T-helper 1 cell treated with Interleukin-12 subunit alpha and Interleukin-12 subunit beta and Interleukin-4 antibody, amounts not matched to agents 30 ng/mL and 1 ng/mL, for 36 hours (primary cell): ENCODE measurements around the gene MED15. TPM values are rescaled to one million over a fixed set of nuclear protein-coding genes. Genes with fewer than 3 reads are reported as not detected.
"Not testable (repeated sequence)": the region's sequence is repeated elsewhere in the genome, so short reads cannot be mapped to it uniquely, and the experiment has no call there.

ENCODE experiments used
- intact Hi-C: fragments of 100-400 bp; cut with micrococcal nuclease; formaldehyde crosslinking; loops from one replicate; pipeline ENCODE4 v1.15.1; 2024
- total RNA-seq: library from RNA; stranded (reverse); gene quantifications from 2 replicates; pipeline ENCODE4 v1.2.3, GENCODE V29; 2022

Gene MED15, protein sequence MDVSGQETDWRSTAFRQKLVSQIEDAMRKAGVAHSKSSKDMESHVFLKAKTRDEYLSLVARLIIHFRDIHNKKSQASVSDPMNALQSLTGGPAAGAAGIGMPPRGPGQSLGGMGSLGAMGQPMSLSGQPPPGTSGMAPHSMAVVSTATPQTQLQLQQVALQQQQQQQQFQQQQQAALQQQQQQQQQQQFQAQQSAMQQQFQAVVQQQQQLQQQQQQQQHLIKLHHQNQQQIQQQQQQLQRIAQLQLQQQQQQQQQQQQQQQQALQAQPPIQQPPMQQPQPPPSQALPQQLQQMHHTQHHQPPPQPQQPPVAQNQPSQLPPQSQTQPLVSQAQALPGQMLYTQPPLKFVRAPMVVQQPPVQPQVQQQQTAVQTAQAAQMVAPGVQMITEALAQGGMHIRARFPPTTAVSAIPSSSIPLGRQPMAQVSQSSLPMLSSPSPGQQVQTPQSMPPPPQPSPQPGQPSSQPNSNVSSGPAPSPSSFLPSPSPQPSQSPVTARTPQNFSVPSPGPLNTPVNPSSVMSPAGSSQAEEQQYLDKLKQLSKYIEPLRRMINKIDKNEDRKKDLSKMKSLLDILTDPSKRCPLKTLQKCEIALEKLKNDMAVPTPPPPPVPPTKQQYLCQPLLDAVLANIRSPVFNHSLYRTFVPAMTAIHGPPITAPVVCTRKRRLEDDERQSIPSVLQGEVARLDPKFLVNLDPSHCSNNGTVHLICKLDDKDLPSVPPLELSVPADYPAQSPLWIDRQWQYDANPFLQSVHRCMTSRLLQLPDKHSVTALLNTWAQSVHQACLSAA
- 151 and 165 TPM in 2 replicates for total RNA-seq

GRCh38 chr22:20507253-20508066 lies at the start of gene MED15:
Gene MED15 (plus strand): TSS chr22:20507610. CDS start chr22:20507679, 69 bp downstream.
- intact Hi-C loops, result loop anchor here (1.0 to 5.0 kb wide), 9 partner anchors 11 to 410 kb away; partner anchors contain the start of genes CRKL, PI4KA, RANBP1 and TRMT2A

DNA sequence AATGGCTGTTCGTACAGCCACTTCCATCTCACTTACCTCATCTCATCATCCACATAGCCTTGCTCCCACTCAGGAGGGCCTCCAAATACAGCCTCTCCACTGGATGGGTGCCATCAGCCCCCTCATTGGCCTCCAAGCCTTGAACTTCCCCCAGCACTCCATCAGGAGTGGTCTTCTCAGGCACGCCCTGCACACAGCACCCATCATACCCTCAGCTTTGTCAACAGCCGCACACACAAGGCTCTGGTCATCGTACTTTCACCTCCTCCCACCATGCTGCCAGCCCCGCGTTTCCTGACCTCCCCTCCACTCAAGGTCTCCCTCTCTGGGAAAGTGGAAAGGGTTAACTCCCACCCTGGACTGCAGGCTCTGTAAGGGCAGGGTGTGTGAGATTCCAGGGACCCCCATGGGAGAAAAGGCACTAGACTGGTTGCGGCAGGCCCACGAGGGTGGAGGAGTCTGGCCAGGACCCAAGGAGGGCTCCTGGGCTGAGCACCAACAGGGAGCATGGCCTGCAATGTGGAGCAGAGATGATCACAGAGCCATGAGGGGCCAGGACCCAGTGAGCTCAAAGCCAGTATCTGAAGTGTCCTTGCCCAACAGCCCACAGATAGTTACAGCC lies 48.8 kb upstream of the MED15 start:
- intact Hi-C loops, result no loop called here

GRCh38 chr22:20459152-20459542 lies 48.3 kb upstream of the MED15 start:
- intact Hi-C loops, result no loop called here

- intact Hi-C loops, result loop anchor here (5.0 kb wide), 1 partner anchor 138 kb away; the partner anchor contains the start of gene DGCR6L
These were observed 47.5 kb upstream of the MED15 start for GRCh38 chr22:20459862-20460261.

- intact Hi-C loops, result loop anchor here (1.0 to 5.0 kb wide), 5 partner anchors 7 to 141 kb away; partner anchors contain the start of genes DGCR6L and MED15
These were observed 43.9 kb upstream of the MED15 start for GRCh38 chr22:20463324-20464095.

DNA sequence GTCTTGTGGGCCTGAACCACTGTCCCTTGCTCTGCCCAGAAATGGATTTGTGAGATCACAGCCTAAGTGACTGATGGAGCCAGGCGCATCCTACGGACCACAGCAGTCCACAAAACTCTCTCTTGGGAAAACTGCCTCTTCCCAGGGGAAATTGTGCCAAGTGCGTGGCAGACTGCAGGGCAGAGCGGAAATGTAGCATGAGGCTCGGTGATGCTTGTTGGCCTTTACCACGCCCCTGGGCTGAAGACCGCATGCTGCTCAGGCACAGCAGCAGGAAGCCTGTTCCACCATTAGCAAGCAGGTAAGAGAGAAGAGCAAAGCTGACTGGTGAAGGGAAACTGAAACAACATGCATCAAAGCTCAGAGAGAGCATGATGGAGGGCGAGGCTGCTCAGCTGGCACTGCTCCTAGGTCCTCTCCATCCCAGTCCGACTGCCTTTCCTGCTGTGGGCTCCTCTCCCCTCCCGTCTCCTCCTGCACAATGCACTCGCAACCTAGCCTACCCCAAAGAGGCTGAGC lies 43.3 kb upstream of the MED15 start:
- intact Hi-C loops, result loop anchor here (1.0 to 5.0 kb wide), 5 partner anchors 8 to 142 kb away; partner anchors contain the start of genes DGCR6L and MED15

DNA sequence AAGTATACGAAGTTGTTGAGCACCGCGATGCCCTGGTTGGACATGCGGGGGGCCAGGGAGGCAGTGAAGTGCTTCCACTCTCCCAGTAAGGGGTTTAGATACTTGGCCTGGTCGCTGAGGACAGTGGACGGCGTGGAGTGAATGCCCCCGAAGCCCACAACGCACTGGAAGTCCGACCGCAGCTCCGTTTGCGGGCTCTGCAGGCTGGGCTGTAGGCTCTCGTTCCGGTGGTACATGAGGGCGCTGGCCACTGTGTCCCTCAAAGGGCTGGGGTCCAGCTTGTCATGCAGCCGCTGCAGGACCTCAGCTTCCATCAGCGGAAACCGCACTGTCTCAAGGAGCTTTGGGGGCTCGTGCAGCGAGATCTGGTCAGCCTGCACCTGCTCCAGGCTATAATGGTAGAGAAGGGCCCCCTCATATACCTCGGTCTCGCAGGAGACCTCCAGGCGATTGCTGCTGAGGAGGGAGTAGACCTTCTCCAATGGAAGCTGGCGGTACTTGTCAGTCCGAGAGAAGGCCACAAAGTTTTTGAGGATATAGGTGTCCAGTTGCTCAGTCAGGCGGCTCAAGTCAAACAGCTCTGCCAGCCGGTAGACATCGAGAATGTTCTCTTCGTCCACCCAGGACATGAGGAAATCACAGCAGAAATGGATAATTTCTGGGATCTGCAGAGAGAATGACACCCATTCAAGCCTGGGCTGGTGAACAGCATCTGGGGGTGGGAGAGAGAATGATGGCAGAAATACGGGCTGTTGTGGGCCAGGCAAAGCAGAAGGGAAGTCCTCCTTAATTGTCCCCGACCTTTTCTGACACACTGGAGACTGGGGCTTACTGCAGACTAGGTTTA lies 42.3 kb upstream of the MED15 start:
- intact Hi-C loops, result loop anchor here (1.0 to 5.0 kb wide), 5 partner anchors 9 to 143 kb away; partner anchors contain the start of genes DGCR6L and MED15

DNA sequence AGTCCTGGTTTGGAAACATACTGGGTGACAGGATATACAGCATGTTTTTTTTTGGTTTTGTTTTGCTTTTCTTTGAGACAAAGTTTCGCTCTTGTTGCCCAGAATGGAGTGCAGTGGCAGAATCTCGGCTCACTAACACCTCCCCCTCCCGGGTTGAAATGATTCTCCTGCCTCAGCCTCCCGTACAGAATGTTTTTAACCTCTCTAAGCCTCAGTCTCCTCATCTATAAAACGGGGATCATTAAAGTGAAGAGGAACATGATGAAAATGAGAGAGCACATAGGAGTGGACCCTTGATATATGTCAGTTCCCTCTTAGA lies 41.7 kb upstream of the MED15 start:
- intact Hi-C loops, result loop anchor here (2.0 kb wide), 1 partner anchor 47 kb away; no protein-coding TSS in a partner anchor

DNA sequence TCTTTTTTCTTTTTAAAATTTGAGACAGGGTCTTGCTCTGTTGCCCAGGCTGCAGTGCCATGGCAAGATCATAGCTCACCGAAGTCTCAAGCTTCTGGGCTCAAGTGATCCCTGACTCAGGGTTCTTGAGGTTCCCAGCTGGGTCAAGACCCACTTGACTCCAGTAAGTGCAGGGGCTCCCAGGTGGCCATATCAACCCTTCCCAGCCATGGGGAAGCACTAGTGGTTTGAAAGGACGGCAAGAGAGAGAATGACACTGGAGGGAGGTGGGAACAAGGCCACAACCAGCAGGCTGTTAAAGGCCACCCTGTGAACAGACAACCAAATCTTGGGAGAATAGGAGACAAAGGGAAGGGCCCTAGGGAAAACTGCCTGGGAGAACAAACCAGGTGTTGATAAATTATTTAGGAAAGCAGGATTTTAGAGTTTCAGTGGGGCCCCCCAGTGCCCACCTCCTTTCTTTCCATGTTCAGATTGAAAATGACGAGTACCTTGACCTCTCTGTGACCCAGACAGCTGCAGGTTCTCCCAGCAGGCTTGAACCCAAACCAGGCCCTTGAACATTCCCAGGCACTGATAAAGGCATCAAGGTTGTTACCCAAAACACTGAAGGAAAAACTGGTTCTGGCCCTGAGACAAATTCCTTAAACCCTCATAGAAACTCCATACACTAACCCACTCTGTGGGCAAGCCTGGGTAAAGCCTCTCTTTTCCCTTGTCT lies 40.6 kb upstream of the MED15 start:
- intact Hi-C loops, result no loop called here

DNA sequence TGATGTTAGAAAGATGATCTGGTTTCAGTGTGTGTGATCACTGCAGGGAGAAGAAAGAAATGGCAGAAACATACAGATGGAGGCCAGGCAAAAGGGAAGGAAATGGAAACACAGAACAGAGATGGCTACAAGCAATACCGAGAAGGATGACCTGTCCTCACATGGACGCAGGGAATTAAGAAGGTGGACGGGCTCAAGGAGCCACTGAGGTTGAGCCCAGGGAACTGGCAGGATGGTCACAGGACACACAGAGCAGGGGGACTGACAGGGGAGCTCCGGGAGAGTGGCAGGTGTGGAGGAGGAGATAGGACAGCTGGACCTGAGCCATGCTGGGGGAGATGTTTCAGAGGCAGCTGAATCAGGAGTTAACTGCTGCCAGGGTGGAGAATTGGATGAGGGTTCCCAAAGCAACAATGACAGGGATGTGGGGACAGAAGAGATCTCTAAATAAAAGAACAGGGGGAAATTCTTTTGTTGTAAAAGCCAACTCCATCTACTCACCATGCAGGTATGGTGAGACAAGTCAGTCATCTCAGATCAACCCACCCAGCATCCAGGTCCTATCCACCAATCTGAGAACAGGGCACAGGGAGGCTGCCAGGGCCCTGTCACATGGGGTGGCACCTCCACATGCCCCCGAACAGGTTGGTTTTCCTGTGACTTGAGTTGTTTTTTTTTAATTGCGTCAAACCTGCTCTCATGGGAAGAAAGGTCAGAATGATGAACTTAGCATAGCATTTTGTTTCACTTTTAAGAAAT lies 38.1 kb upstream of the MED15 start:
- intact Hi-C loops, result no loop called here

- intact Hi-C loops, result not testable (repeated sequence)
These were observed 36.9 kb upstream of the MED15 start for GRCh38 chr22:20470525-20470924.

DNA sequence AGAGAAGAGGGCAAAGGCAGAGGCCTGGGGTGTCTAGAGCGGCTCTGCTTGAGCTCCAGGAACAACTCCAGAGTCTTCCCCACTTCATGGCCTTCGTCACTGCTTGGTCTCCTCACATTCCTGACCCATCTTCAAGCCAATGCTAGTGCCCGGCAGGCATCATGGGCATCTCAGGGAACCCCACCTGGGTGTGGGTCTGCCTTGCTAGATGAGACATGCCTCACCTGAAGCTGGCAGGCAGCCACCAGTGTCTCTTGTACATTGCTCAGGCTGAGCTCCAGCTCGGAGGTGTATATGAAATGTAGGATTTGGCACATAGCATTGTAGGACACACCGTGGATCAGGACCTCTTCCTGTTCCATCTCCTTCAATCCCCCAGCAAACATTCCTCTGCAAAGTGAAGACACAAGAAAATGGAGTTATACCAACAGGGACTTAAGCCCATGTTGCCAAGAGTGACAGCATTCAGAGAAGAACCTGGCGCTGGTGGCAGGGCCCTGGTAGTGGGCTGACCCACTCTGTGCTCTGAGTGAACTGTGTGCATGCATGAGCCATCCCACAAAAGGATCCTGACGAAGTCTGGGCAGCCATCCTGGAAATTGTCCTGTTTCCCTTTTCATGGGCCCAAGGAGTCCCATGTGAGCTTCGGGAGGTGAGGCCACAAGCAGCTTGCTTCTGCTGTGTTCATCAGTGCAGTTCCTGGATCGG lies 36.1 kb upstream of the MED15 start:
- intact Hi-C loops, result no loop called here

GRCh38 chr22:20472629-20473442 lies 34.6 kb upstream of the MED15 start:
- intact Hi-C loops, result no loop called here

- intact Hi-C loops, result no loop called here
These were observed 32.3 kb upstream of the MED15 start for GRCh38 chr22:20475115-20475436.

DNA sequence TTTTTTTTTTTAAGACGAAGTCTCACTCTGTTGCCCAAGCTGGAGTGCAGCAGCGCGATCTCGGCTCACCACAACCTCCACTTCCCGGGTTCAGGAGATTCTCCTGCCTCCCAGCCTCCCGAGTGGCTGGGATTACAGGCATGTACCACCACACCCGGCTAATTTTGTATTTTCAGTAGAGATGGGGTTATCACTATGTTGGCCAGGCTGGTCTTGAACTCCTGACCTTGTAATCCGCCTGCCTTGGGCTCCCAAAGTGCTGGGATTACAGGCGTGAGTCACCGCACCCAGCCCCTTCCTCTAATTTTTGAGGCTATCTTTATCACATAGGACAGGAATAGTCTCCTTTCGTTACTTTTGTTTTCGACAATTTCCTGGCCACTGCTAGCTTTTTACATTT lies 31.8 kb upstream of the MED15 start:
- intact Hi-C loops, result not testable (repeated sequence)

- intact Hi-C loops, result not testable (repeated sequence)
These were observed 29.4 kb upstream of the MED15 start for GRCh38 chr22:20478059-20478458.
